ENCODE measurements around the gene USP44. TPM values are rescaled to one million over a fixed set of nuclear protein-coding genes. Genes with fewer than 3 reads are reported as not detected.
A peak's percentile ranks its signal among the peaks of the same experiment; 100 is the strongest.
"Not testable (repeated sequence)": the region's sequence is repeated elsewhere in the genome, so short reads cannot be mapped to it uniquely, and the experiment has no call there.

USP44 gene
- total RNA-seq, 3 donors from 2014 or later, result 3.7 to 8.2 (median 3.9) TPM

DNA sequence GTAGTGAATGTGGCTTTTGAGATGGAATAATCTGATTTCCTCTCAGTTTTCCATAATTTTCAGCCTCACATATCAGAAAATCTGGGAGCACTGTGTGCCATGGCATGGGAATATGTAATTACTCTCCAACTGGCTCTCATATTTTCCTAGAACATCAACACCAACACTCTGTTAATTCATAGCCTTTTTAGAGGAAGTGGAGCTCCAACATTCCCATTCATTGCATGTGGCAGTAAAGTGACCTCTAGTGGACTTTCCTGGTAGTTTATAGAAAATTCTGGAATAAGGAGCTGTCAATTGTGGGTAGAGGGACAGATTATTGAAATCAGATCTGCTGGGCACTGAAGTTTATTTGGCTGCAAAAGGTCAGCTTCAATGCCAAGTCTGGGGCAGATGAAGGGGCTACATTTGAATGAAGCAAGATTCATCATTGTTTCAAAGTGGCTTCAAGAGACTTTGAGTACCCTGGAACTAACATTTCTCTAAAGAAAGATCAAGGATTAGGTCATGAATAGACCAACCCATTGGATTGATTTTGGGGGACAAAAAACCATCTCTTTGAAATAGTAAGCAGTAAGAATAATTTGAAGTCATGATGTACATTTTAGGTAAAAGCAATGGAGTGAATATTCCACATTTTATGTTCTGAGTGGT, 23.6 kb upstream of the USP44 start:
- H3K9me3 ChIP-seq, result no peaks in the 10 kb centered on the region
- intact Hi-C loops (cut with DNase I; ENCODE audit: low total_unique reads), result no loop called here
- H3K27me3 ChIP-seq, result no peaks in the 10 kb centered on the region
- no peak for DNase-seq (ENCODE audit: low spot score in 2 of 2)
- no peak overlapping the region for H3K27ac ChIP-seq
- H3K4me3 ChIP-seq, result no peak overlapping the region
- no peaks in the 10 kb centered on the region for H3K36me3 ChIP-seq
- peak; percentile 30 to 43 (median 38) for TF ChIP-seq CTCF (IDR thresholded peaks at IDR 0.05)
- TF ChIP-seq POLR2A (IDR thresholded peaks at IDR 0.05), result no peak
- TF ChIP-seq POLR2AphosphoS5 (IDR thresholded peaks at IDR 0.05), result no peak
- no peaks in the 10 kb centered on the region for H3K4me1 ChIP-seq

DNA sequence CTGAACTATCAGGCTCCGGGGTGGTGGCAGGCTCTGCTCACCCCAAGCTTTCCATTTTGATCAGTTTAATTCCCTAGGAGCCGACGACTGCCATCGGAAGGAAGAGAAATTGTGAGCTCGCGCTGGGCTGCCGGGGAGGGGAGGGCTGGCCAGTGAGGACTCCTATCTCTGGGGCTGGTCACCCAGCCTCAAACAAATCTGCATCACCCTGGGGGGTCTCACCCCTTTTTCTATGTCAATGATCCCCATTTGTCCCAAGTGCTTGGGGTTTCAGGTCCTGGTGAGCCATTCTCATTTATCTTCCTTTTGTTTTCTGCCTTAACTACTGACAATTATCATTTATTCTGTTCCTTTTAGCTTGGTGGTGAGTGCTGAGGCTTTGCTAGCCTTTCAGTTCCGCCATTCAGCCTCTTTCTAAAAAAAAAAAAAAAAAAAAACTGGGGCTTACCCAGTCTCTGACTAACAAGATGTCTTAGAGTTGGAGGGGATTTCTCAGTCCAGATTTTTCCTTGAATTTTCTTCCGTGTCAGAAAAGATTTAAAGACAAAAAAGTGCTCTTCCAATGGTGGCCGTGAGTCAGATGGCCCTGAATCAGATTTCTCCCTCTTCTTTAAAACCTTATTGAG, 22.8 kb upstream of the USP44 start:
- Histone ChIP-seq H3K36me3 (no peaks in the 10 kb centered on the region), H3K27me3 (no peaks in the 10 kb centered on the region), H3K4me1 (no peaks in the 10 kb centered on the region), H3K4me3 (no peak overlapping the region), H3K9me3 (no peaks in the 10 kb centered on the region), H3K27ac (no peak overlapping the region)
- intact Hi-C loops (cut with DNase I; ENCODE audit: low total_unique reads), result no loop called here
- no peak for TF ChIP-seq POLR2AphosphoS5 (IDR thresholded peaks at IDR 0.05)
- no peak for TF ChIP-seq CTCF (IDR thresholded peaks at IDR 0.05)
- TF ChIP-seq POLR2A (IDR thresholded peaks at IDR 0.05), result no peak
- no peak for DNase-seq (ENCODE audit: low spot score in 2 of 2)

GRCh38 chr12:95571369-95571768, 20.1 kb upstream of the USP44 start:
- H3K27me3 ChIP-seq, result no peaks in the 10 kb centered on the region
- no peak overlapping the region for H3K4me3 ChIP-seq
- no peaks in the 10 kb centered on the region for H3K9me3 ChIP-seq
- no peak for DNase-seq (ENCODE audit: low spot score in 2 of 2)
- no peaks in the 10 kb centered on the region for H3K36me3 ChIP-seq
- TF ChIP-seq POLR2AphosphoS5 (IDR thresholded peaks at IDR 0.05) (no peak), POLR2A (IDR thresholded peaks at IDR 0.05) (no peak), CTCF (IDR thresholded peaks at IDR 0.05) (no peak)
- no peaks in the 10 kb centered on the region for H3K4me1 ChIP-seq
- intact Hi-C loops (cut with DNase I; ENCODE audit: low total_unique reads), result no loop called here
- H3K27ac ChIP-seq, result no peak overlapping the region

GRCh38 chr12:95568045-95568444, 16.8 kb upstream of the USP44 start:
- H3K27ac ChIP-seq; DNase-seq (ENCODE audit: low spot score in 2 of 2); intact Hi-C loops (cut with DNase I; ENCODE audit: low total_unique reads); H3K4me1 ChIP-seq; H3K4me3 ChIP-seq; H3K9me3 ChIP-seq; H3K36me3 ChIP-seq; H3K27me3 ChIP-seq: not testable (repeated sequence)

DNA sequence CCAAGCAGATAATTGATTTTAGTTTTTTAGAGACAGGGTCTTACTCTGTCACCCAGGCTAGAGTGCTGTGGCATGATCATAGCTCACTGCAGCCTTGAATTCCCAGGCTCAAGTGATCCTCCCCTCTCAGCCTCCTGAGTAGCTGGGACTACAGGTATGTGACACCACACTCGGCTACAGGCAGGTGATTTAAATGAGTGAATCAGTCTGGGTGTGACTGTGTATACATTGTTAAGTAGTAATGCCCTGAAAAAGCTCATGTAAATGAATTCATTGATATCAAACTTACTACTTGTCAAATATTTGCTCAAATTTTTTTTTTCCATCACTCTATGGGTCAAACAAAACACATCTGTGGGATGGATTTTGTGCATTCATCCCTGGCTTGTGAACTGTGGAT, 6.3 kb upstream of the USP44 start:
- intact Hi-C loops (cut with DNase I; ENCODE audit: low total_unique reads), result no loop called here
- Histone ChIP-seq H3K36me3 (no peaks in the 10 kb centered on the region), H3K4me3 (no peak overlapping the region), H3K27ac (no peak overlapping the region), H3K27me3 (no peaks in the 10 kb centered on the region), H3K9me3 (no peaks in the 10 kb centered on the region), H3K4me1 (no peaks in the 10 kb centered on the region)
- TF ChIP-seq CTCF (IDR thresholded peaks at IDR 0.05) (no peak), POLR2AphosphoS5 (IDR thresholded peaks at IDR 0.05) (no peak), POLR2A (IDR thresholded peaks at IDR 0.05) (no peak)
- no peak for DNase-seq (ENCODE audit: low spot score in 2 of 2)

Measured in breast epithelium (tissue), 4 donors.